GM19043 (cell line): ENCODE data around the gene ABCA12.
"Not testable (repeated sequence)": the region's sequence is repeated elsewhere in the genome, so short reads cannot be mapped to it uniquely, and the experiment has no call there.

Source experiments
- ATAC-seq: cut with Tn5 transposase; IDR thresholded peaks from one replicate; pipeline ENCODE4 v1.9.1; 2021; ENCODE audit warnings: low read depth; ENCODE audit not compliant: unreplicated experiment

Gene ABCA12, protein sequence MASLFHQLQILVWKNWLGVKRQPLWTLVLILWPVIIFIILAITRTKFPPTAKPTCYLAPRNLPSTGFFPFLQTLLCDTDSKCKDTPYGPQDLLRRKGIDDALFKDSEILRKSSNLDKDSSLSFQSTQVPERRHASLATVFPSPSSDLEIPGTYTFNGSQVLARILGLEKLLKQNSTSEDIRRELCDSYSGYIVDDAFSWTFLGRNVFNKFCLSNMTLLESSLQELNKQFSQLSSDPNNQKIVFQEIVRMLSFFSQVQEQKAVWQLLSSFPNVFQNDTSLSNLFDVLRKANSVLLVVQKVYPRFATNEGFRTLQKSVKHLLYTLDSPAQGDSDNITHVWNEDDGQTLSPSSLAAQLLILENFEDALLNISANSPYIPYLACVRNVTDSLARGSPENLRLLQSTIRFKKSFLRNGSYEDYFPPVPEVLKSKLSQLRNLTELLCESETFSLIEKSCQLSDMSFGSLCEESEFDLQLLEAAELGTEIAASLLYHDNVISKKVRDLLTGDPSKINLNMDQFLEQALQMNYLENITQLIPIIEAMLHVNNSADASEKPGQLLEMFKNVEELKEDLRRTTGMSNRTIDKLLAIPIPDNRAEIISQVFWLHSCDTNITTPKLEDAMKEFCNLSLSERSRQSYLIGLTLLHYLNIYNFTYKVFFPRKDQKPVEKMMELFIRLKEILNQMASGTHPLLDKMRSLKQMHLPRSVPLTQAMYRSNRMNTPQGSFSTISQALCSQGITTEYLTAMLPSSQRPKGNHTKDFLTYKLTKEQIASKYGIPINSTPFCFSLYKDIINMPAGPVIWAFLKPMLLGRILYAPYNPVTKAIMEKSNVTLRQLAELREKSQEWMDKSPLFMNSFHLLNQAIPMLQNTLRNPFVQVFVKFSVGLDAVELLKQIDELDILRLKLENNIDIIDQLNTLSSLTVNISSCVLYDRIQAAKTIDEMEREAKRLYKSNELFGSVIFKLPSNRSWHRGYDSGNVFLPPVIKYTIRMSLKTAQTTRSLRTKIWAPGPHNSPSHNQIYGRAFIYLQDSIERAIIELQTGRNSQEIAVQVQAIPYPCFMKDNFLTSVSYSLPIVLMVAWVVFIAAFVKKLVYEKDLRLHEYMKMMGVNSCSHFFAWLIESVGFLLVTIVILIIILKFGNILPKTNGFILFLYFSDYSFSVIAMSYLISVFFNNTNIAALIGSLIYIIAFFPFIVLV (N-terminal part only)

DNA sequence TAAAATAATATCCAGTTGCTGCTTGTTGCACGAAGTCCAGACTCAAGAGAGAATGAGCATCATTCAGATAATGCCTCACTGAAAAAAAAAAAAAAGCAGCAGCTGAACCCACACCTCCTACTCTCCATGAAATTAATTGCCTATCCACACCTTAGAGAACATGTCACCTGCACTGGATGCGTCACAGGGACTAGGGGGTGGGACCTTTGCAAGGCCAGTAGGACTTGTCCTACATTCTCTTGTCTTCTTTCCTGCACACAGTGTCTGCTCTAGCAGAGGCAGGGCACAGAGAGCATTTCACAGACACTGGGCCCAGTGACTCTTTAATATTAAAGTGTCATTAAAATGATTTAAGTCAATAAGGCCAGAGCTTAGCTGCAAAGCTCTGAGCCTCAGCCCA is at the start of gene ABCA12:
Gene ABCA12 (minus strand): TSS at position 148 of the 400 bp plus-strand sequence. CDS start 418 bp downstream, outside the sequence.
- ATAC-seq, result no peak

DNA sequence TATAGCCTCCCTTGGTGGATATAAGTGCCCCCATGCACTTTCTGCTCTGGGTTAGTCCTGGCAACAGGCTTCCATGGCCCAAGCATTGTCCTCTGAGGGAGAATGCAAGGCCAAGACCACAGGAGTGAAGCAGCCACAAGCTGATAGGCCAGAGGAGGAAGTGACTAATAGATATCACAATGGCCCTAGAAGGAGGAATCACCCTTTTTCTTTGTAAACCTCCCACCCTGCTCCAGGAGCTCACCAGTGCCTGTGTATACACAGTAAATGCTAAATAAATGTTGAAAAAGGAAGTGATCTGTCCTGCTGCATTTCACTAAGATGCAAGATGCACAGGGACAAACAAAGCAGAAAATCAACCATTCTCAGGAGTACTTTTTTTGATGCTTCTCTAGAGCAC is 49.7 kb upstream of the ABCA12 start:
- ATAC-seq, result no peak

DNA sequence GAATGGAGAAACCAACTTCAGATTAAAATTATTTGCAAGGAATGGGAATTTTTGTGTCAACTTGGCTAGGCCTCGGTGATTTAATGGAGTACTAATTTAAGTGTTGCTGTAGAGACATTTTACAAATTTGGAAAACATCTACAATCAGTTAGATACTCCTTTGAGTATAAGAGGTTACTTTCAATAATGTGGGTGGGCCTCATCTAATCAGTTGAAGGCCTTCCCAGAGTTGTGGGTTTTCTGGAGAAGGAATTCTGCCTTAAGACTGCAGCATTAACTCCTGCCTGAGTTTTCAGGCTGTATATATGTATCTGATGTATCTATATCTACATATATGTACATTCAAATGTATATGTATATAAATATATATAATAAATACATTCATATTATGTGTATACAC is 47.6 kb upstream of the ABCA12 start:
- ATAC-seq, result no peak

DNA sequence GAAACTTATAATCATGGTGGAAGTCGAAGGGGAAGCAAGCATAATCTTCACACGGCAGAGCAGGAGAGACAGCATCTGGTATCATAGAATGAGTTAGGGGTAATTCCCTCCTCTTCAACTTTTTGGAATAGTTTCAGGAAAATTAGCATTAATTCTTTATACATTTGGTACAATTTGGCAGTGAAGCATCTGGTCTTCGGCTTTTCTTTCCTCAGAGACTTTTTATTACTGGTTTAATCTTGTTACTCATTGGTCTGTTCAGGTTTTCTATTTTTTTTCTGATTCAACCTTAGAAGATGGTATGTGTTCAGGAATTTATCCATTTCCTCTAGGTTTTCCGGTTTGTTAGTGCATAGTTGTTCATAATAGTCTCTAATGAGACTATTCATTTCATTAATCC is 39.7 kb upstream of the ABCA12 start:
- no peak for ATAC-seq

DNA sequence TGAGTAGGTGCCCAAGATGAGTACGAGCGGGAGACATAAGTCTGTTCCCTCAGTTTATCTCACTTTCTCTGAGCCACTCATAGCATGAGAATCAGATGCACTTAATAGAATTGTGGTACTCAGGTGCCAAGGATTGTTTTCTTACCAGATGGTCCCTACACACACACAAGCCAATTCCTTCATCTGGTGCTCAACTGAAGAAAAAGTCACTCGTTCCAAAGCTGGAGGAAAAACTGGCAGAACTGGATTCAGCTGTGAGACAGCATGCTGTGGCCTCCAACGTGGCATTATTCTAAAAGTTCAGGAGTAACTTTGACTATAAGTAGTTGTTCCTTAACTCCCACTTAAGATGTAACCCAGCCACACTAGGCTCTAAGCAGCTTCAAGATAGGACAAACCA is 33.4 kb upstream of the ABCA12 start:
- no peak for ATAC-seq

DNA sequence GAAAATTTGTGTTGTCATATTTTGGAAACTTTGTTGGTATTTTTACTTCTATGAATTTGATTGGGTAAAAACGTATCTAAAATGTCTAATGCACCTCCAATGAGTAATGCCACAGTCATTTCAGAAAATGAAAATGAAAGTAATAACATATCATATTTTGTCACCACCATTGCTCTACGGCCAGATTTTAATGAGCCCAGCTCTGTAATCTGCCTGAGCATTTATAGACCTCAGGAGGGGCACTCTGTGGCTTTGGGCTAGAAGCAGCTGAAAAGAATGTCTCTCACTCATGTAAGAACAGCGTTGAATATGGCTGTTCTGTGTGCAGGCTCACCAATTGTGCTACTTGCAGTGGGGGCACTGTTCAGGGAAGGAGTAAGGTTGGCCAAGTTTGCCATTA is 32.7 kb upstream of the ABCA12 start:
- peak; percentile 59 for ATAC-seq

DNA sequence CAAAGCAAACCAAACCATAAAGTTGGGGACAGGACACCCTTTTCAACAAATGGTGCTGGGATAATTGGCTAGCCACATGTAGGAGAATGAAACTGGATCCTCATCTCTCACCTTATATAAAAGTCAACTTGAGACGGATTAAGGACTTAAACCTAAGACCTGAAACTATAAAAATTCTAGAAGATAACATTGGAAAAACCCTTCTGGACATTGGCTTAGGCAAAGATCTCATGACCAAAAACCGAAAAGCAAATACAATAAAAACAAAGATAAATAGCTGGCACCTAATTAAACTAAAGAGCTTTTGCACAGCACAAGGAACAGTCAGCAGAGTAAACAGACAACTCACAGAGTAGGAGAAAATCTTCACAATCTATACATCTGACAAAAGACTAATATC is 28.1 kb upstream of the ABCA12 start:
- not testable (repeated sequence) for ATAC-seq

DNA sequence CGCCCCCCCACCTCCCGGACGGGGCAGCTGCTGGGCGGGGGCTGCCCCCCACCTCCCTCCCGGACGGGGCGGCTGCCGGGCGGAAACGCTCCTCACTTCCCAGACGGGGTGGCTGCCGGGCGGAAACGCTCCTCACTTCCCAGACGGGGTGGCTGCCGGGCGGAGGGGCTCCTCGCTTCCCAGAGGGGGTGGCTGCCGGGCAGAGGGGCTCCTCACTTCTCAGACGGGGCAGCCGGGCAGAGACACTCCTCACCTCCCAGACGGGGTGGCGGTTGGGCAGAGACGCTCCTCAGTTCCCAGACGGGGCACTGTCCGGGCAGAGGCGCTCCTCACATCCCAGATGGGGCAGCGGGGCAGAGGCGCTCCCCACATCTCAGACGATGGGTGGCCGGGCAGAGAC is 24.9 kb upstream of the ABCA12 start:
- not testable (repeated sequence) for ATAC-seq

DNA sequence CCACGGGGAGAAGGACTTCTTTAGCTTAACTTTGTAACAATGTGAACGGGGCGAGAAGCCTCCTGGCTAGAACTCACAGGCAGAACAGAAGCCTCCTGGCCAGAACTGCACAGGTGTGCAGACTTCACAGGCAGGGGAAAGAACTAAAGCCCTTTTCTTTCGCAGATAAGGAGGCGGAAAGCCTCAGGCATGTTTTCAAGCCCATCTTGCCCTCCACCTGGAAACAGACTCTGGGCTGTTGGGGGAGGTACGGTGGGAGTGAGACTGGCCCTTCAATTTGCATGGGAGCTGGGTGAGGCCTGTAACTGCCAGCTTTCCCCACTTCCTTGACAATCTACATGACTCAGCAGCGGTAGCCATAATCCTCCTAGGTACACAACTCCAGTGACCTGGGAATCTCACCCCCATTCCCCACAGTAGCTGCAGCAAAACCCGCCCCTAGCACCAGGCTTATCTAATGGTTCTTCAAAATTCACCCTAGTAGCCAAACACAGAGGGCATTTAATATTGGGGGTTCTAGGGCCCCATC is 22.9 kb upstream of the ABCA12 start:
- ATAC-seq, result no peak

DNA sequence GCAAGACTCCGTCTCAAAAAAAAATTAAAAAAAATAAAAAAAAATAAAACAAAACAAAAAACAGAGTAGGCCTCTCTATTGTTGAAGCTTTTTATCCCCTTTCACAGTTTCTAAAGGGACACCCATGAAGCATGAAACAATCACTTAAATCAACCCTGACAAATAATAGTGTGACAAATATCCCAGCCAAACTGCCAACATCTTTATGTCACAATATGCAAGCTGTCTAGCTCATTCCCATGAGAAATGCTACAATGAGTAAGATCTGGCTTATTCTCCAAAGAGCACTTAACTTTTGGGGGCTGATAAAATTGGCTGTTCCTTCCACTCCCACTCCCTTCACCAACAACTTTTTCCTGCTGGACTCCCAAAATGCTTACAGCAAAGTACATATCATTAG is 21.7 kb upstream of the ABCA12 start:
- ATAC-seq, result no peak

DNA sequence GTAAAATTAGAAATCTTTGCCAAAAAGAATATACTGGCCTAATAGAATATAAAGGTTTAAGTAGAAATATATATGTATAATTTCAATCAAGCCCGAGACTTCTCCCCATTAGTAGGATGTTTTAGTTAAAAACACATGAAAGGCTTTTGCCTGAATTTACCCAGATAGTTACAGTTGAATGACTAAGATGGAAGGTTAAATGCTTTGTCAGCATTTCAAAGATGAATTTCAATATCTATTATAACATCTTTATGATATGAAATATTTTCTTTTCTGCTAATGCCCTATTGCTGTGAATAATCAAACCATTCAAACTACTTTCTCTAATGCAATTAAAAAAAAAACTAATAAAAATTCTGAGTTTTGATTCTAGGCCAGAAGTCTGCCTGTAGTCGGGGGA is 18.0 kb upstream of the ABCA12 start:
- ATAC-seq, result no peak

DNA sequence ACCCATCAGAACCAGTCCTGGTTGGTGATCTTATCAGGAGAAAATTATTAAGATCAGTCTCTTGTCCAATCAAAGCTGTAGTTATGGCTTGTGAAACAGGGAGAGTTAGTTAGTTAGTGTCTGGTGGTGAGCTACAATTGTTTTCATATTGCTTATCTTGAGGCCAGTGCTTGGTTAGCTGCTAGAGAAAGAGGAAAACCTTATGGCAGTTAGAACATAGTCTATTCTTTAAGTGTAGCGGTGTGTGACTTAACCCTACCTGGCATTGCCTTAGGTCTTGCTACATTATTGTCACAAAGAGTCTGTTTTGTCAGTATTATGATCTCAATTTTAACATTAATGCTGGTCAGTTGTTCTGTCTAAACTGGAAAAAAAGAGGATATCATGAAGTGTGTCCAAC is 11.5 kb upstream of the ABCA12 start:
- ATAC-seq, result no peak

DNA sequence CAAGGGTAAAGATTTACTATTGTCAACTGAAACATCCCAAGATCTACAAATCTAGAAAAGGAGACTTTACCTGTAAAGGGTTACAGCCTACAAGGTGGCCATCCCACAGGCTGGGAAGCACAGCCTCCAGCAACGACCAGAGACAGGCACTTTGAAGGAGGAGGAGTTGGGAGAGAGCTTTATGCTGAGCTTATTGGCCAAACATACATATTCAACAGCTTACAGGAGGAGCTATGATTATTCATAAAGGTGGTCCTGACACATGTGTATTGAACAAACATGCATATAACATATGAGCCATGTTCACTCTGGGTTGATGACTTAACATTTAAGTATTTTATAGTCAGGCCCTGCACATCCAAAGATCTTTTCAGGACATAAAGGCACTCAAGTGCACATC is 11.1 kb upstream of the ABCA12 start:
- ATAC-seq, result no peak

DNA sequence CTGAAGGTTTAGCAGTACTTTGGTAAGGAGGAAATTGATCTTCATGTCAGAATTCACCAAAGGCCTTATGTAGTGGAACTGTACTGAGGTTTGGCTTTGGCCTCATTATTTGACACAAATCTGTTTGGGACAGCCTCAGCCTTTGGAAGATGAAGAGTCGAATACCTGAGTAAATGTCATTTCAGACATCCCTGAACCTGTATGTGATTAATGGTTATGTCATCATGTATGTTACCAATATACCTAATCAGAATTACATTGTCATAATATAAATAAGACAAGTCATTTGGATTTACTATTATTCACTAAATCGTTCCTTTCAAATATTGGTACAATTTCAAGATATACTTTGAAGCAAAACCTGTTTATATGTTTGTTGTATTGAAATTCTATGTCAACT is 10.6 kb upstream of the ABCA12 start:
- ATAC-seq, result no peak

DNA sequence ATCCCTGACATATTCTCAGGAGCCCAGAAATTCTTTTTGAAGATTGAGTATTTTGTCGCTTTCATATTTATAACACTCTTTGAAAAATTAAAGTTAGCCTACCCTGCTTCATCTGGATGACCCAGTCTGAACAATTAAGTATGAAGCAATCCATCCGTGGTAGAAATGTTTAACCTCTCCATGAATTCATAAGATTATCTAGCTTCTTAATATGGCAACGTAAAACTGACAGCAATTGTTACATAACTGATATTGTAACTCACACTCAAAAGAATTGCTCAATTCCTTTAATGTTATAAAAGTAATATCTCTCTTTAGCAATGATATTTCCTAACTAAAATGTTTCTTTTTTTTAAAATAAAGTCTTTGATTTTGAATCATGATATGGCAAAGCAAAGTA is 7.2 kb upstream of the ABCA12 start:
- ATAC-seq, result no peak

DNA sequence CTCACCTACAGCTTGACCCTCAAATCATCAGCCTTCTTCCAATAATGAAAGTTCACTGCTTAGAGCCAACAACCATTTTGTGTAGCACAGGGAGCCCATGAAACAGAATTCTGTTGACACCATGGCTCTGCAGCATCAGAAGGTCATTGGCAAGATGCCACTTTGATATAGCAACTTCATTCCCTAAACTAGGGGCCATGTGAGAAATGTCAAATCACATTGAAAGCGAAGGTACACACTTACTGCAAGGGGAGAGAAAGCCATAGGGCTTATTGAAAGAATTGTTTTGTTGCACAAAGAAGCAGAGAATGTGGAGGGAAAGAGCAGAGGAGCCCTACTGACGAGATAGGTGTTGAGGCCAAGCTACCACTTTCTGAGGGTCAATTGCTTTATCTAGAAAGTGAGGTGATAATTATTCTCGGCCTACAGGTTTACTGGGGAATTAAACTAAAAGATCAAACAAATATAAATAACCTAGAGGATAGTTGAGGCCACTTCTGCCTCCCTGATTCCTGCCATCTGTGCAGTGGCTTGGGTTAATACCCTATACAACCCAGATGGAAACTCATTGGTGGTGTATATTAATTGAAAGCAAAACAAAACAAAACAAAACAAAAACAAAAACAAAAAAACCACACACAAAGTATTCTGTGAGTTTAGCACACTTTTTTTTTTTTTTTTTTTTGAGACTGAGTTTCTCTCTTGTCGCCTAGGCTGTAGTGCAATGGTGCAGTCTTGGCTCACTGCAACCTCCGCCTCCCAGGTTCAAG is 5.9 kb upstream of the ABCA12 start:
- no peak for ATAC-seq

DNA sequence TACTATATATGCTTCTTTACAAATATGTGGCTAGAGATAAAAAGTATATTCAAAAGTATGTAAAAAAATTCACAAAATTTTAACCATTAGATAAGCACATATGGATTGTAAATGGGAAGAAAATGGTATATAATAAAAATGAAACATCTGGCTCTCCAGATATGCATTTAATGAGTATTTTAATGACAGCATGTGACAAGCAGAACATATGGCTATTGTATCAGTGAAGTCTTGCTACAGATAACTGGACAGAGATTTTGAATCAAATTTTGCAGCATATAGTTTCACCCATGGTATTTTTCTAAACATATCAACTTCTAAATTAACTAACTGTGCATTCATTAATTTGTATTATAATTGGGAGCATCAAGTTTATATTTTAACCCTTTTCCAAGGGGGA is 5.0 kb upstream of the ABCA12 start:
- ATAC-seq, result no peak

DNA sequence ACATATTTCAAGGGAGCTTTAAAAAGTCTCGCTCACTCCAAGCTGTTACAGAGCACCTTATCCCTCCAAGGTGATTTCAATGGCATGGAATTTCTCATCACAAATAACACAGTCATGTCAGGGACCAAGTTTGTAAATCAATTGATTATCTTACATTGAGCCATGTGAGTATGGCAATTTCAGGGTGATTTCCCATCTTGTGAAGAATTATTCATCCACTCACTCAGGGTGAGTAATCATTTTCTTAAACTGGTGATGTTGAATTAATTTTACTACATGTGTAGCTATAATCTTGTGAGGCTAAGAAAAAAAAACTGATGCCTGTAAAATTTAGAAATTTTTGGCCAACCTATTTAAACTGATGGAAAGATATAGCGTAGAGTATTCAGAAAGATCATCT is 3.3 kb upstream of the ABCA12 start:
- ATAC-seq, result no peak

DNA sequence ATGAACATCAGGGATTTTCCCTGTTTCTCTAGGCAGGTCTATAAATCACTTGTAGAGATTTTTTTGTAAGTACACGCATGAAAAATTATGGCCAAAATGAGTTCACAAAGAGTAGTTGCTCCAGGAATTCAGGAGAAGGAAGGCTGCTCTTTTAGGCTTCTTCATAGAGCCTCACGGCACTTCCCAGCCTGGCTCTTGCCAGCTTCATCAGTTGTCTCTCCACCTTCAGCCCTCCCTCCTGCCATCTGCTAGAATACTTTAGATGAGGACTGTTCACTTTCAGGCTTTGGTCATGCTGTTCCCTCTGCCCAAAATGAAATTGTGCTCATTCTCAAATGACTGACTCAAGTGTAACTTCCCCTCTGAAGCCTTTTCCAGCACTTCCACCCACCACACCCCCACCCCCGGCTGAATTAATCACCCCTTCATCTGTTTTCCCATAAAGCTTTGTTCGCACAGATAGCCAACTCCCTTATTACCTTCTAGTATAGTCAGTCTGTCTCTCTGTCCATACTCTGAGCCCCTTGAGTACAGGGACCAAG is 1.8 kb upstream of the ABCA12 start:
- no peak for ATAC-seq
